Cardiac septum (tissue), 1 donor: ENCODE results near the gene DDX50. TPM values are rescaled to one million over a fixed set of nuclear protein-coding genes. Genes with fewer than 3 reads are reported as not detected.
A peak's percentile ranks its signal among the peaks of the same experiment; 100 is the strongest.
"Not testable (repeated sequence)": the region's sequence is repeated elsewhere in the genome, so short reads cannot be mapped to it uniquely, and the experiment has no call there.

Source experiments
- DNase-seq: peaks from one replicate; pipeline ENCODE4 v3.0.0-alpha.2; 2020; ENCODE audit warnings: low spot score
- intact Hi-C: fragments of 100-400 bp; cut with DNase I; formaldehyde crosslinking; loops from one replicate; pipeline ENCODE4 v1.14.0; 2022
- total RNA-seq: library from RNA; stranded (reverse); fragmentation: NEBNext Ultra II Directional; extraction: Animal tissue kit (Norgen Biotek cat#: 25700); gene quantifications from one replicate; pipeline ENCODE4 v1.2.1, GENCODE V29; 2021
- donor health status: DM: no; HTN: no; CAD: no.

The DDX50 gene
- total RNA-seq, 1 donor from 2014 or later, result 26.7 TPM

DNA sequence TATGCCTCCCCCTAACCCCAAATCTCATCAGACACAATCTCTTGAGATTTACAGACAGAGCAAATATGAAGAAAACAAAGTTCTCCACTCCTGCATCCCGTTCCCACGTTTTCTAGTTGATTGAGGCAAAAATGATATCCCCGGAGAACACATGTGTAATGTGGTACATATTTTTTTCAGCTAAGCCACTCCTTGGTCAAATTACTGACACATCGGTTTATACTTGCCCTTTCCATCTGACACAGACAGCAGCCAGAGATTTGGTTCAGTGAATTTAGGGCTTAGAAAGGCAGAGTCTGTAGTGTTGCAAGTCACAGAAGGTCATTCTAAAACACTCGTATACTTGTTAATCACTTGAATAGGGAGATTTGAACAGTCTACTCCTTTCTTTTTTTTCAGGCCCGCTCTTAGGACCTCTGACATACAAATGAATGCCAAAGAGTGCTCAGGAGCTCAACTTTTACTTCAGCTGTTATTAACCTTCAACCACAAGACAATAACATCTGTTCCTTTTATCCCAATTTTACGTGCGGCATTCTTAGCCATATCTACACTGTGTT is 1.8 kb upstream of the DDX50 start:
- no peak for DNase-seq
- intact Hi-C loops, result loop anchor here (10.0 kb wide), 2 partner anchors 104 to 344 kb away; no protein-coding TSS in a partner anchor

DNA sequence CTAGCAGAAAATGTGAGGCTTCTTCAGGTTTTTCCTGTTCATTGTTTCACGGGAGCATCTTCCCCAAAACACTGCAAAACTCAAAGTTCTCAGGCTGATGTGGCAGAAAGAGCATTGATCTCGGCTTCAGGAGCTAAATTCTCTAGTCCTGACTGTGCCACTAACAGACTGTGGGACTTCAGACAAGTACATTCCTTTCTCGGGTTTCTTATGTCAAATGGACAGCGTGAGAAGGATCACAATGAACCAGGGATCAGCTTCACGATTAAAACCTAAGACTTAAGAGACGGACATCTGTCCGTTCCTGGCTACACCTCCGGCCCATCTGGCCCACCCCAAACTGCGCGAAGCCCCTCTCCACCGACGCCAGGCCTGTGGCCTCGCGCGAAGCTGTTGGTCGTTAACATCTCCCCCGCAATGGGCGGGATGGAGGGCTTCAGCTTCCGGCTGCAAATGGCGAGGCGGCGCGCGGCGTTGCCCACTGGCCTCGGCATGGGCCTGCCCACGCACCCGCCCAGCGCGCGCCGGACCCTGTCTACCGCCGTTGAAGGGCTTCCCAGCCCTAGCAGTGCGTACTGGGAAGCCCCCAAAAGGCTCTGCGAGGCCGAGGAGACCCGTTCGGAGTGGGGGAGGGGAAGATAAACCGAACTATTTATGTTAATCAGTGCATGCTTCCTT is 549 bp upstream of the DDX50 start:
- DNase-seq, result no peak
- intact Hi-C loops, result no loop called here

DNA sequence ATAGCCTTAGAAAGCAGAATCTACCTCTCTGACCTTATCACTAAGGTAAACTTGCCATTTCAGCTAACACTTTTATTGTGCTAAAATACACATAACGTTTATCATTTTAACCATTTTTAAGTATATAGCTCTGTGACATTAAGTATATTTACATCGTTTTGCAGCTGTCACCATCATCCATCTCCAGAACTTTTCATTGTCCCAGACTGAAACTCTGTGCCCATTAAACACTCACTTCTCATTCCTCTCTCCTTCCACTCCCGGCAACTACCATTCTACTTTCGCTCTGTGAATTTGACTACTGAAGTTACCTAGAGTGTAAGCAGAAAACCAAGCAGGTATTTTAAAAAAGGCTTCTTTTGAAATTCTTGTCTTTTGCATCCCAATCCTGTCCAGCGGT is 1.3 kb downstream of the DDX50 start:
- DNase-seq, result no peak
- intact Hi-C loops, result no loop called here

DNA sequence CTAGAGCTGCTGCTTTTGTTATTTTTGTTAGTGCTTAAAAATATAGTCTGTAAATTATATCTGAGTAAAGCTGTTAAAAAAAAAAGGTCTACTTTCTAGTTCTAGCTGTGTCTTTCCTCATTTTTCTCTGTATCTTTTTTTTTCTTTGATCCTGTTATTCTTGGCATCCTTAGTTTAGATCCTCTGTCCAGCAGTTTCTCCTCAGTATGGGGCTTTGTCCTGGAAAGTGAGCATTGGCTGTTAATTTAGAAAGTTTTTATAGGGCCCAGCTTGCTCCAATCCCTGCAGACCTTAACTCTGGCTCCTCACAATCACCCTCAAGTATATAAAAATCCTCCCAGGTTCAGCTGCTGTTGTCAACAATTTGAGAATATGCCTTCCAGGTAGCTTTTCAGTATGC is 23.5 kb downstream of the DDX50 start:
- intact Hi-C loops, result no loop called here
- DNase-seq, result no peak

DNA sequence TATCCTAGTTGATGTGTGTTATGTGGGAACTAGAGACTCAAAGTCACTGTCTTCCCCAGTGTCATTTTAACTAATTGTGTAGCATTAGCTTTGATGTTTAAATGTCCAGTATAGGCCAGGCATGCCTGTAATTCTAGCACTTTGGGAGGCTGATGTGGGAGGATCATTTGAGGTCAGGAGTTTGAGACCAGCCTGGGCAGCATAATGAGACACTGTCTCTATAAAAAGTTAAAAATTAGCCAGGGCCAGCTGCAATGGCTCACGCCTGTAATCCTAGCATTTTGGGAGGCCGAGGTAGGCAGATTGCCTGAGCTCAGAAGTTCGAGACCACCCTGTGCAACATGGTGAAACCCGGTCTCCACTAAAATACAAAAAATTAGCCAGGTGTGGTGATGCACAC is 24.4 kb downstream of the DDX50 start:
- intact Hi-C loops, result no loop called here
- DNase-seq, result no peak

DNA sequence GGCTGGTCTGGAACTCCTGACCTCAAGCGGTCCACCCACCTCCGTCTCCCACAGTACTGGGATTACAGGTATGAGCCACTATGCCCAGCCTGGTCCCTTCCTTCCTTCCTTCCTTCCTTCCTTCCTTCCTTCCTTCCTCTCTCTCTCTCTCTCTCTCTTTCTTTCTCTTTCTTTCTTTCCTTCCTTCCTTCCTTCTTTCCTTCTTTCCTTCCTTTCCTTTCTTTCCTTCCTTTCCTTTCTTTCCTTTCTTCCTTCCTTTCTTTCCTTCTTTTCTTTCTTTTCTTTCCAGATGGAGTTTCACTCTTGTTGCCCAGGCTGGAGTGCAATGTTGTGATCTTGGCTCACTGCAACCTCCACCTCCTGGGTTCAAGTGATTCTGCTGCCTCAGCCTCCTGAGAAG is 28.0 kb downstream of the DDX50 start:
- DNase-seq, intact Hi-C loops: not testable (repeated sequence)

DNA sequence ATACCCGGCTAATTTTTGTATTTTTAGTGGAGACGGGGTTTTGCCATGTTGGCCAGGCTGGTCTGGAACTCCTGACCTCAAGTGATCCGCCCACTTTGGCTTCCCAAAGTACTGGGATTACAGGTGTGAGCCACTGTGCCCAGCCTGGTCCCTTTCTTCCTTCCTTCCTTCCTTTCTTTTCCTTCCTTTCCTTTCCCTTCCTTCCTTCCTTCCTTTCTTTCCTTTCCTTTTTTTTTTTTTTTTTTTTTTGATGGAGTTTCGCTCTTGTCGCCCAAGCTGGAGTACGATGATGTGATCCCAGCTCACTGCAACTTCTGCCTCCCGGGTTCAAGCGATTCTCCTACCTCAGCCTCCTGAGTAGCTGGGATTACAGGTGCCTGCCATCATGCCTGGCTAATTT is 28.8 kb downstream of the DDX50 start:
- DNase-seq, intact Hi-C loops: not testable (repeated sequence)

DNA sequence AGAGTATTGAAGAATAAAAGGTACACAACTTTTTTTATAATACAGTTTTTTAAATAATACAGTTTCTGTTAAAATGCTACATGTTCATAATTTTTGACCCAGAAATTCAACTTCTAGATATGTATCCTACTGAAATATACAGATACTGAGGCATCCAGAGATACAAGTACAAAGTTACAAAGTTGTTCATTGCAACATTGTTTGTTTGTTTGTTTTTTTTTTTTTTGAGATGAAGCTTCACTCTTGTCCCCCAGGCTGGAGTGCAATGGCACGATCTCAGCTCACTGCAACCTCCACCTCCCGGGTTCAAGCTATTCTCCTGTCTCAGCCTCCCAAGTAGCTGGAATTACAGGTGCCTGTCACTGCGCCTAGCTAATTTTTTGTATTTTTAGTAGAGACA is 31.7 kb downstream of the DDX50 start:
- intact Hi-C loops, DNase-seq: not testable (repeated sequence)

DNA sequence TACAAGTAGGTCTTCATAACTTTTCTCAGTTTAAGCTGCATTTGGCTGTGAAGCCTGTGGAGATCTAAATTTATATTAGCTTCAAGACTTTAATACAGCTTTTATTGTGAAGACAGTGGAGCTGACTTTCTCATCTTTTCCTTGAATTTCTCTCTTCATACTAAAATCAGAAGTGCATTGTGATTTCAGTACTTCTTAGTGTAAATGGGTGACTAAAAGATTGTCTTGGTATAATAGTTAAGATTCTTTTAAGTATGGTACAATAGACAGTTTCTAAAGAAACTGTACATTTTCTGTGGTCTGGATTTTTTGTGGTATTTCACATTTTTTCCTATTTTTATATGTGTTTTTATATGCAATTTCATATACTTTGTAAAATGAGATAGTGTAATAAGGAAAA is 33.9 kb downstream of the DDX50 start:
- intact Hi-C loops, result no loop called here
- no peak for DNase-seq

DNA sequence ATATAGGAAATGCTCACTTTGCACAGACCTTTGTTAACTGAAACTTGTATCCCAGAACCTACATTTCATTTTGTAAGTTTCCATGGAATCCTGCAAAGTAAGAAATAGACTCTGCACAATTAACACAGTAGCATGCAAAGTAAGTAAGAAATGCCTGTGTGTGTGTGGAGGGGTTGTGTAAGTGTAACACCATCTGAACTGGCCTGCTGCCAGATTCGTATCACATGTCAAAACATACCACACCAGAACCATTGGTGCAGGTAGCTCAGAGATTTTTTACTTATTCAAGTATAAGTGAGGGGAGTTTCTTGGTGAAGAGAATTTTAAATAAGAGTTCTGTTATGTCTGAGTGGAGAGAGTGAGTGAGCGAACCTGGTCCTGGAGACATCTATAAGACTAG is 37.0 kb downstream of the DDX50 start:
- intact Hi-C loops, result no loop called here
- no peak for DNase-seq

DNA sequence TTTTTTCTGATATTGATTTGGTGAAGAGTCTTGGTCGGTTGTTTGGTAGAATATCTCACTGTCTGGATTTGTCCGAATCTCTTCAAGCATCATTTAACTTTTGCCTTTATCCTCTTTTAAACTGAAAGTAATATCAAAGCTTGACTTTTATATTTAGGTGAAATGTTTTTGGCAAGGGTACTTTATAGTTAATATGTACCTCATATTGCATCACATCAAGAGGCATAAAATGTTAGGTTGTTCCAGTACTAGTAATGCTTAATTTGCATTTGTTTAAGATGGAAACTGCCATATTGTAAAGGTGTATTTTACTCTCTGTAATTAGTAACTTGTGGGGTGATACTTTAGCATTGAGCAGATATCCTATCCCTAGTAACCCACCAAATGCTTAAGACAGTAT is 37.8 kb downstream of the DDX50 start:
- intact Hi-C loops, result no loop called here
- no peak for DNase-seq

DNA sequence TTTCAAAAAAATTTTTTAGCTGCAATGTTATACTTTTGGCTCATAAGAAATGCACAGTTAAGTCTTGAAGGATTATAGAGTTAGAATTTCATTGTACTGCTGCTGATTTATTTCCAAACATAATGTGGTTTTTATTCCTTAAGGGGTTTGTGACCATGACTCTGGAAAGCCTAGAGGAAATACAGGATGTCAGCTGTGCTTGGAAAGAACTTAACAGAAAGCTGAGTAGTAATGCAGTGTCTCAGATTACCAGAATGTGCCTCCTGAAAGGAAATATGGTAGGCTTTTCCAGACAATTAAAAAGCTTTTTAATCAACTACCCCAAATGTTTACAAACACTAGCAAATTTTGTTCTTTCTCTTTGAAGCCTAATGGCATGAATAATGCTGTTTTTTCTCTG is 39.8 kb downstream of the DDX50 start:
- DNase-seq, intact Hi-C loops: not testable (repeated sequence)

DNA sequence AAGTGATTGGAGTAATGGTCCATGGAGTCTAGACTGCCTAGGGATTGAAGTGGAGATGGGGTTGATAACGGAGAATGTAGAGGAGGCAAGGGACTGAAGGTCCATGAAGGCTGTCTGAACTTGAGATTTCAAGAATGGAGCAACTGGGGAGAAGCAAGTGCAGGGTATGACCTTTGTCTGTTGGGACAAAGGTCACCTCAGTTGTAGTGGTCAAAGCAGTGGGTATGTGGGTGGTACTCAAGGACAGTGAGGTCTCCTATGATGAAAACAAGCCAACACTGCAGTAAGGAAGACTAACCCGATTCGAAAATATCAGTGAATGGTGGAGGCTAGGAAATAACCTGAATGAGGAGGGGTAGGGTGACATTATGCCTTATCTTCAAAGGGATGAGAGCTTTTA is 49.5 kb downstream of the DDX50 start:
- no peak for DNase-seq
- intact Hi-C loops, result no loop called here

DNA sequence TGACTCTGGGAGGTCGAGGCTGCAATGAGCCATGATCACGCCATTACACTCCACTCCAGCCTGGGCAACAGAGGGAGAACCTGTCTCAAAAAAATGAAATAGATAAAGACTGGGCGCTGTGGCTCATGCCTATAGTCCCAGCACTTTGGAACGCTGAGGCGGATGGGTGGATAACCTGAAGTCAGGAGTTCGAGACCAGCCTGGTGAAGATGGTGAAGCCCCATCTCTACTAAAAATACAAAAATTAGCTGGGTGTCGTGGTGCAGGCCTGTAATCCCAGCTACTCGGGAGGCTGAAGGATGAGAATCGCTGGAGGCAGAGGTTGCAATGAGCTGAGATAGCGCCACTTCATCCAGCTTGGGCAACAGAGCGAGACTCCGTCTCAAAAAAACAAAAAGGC is 53.8 kb downstream of the DDX50 start:
- no peak for DNase-seq
- intact Hi-C loops, result loop anchor here (1.0 kb wide), 1 partner anchor 138 kb away; no protein-coding TSS in a partner anchor

DNA sequence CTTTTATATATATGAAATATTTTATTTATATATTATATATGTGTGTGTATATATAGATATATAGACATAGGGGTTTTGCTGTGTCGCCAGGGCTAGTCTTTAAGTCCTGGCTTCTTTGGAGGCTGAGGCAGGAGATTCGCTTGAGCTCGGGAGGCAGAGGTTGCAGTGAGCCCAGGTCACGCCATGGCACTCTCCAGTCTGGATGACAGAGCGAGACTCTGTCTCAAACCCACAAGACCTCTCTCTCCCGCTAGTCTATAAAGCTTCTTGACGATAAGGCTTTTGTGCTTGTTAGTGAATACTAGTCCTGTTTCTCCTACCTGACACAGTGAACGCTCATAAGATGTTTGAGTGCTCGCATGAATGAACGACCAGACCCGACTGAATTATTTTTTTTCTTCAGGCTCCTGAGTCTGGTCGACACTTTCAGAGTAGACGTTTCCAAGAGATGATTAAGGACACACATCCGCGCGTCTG is 54.3 kb downstream of the DDX50 start:
- intact Hi-C loops, result loop anchor here (1.0 kb wide), 1 partner anchor 138 kb away; no protein-coding TSS in a partner anchor
- DNase-seq, result no peak

DNA sequence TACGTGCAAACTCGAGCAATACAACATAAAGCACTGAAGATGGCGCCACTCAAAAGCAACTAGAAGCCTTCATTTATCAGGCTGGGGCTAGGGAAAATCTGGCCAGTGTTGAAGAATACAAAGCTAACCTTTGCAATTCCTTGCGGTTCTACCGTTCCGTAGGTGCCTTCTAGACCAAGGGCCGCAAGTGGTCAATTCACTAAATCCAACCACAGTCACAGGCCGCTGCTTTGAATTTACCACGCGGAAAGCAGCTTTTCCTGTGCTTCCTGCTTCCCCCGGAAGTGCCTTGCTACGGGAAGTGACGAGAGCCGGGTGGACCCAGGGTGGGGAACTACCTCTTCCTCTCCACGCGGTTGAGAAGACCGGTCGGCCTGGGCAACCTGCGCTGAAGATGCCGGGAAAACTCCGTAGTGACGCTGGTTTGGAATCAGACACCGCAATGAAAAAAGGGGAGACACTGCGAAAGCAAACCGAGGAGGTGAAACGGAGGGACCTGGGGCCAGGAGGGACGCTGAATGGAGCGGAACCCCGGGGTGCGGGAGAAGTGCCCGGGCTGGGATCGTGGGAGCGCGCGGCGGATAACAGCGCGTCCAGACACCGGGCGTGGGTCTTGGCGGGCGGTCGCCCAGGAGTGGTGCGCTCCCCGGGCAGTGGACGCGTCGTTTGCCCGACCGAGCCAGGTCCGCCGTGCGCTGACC is 54.9 kb downstream of the DDX50 start, which contains the start of gene DDX21:
DDX21 (plus strand) TSS at position 339 of the 701 bp plus-strand sequence; CDS start at position 395, 56 bp downstream.
- DNase-seq, result peak; percentile 96
- intact Hi-C loops, result loop anchor here (1.0 kb wide), 1 partner anchor 137 kb away; no protein-coding TSS in a partner anchor

DNA sequence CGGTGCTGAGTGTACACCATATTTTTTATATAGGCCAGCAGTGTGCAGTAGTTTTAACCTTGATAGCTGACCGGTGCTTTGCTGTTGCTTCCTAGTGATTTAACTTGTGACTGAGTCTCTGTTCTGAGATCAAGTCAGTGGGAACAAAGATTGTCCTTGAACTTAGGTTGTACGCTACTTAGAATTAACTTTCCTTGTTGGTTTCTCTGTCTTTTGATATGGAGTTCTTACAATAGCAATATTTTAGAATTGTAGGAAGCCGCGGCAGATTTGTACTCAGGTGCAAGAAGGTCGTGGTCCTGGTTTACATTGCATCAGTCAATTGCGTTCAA is 56.1 kb downstream of the DDX50 start:
- intact Hi-C loops, result no loop called here
- DNase-seq, result no peak

DNA sequence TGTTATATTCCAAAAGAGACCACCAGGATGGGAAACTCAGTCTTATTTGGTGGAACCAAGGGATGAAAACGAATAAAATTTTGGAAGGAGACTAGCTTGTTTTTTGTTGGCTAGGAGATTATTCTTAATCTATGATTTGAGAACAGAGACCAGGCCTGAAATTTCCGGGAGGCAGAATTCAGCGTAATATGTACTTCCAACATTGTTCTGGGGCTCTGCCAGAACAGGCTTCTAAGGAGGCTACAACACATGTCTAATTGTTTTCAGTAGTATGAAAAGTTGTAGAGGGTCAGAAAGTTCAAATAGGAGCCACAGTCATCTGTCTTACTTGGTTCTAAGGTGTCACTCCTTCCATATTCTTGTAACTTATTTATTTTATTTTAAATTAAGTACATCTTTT is 56.5 kb downstream of the DDX50 start:
- DNase-seq, result no peak
- intact Hi-C loops, result no loop called here

DNA sequence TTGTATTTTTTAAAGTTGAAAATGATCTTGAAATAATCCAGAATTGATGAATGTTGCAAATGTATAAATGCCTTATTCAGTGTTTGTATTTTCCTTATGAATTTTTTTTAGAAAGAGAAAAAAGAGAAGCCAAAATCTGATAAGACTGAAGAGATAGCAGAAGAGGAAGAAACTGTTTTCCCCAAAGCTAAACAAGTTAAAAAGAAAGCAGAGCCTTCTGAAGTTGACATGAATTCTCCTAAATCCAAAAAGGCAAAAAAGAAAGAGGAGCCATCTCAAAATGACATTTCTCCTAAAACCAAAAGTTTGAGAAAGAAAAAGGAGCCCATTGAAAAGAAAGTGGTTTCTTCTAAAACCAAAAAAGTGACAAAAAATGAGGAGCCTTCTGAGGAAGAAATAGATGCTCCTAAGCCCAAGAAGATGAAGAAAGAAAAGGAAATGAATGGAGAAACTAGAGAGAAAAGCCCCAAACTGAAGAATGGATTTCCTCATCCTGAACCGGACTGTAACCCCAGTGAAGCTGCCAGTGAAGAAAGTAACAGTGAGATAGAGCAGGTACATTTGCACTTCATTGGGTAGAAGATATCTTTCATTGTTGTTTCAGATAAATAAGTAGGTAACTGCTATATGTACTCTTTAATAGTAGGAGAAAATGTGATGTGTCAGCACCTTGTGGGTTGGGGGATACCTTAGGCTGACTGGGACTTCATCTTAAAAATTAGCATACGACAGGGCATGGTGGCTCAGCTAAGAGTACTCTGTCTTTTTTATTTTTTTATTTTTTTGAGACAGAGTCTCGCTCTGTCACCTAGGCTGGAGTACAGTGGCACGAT is 58.8 kb downstream of the DDX50 start:
- intact Hi-C loops, result no loop called here
- no peak for DNase-seq

DNA sequence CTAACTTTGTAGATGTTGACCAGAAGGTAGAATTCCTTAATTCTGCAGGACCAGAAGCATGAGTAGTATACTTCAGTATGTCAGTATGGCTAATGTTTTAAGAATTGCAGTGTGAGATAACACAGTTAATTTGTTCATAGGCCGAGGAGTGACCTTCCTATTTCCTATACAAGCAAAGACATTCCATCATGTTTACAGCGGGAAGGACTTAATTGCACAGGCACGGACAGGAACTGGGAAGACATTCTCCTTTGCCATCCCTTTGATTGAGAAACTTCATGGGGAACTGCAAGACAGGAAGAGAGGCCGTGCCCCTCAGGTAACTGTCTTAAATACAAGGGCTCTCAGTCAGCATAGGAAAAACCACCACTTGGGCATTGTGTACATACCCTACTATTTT is 62.0 kb downstream of the DDX50 start:
- intact Hi-C loops, result no loop called here
- no peak for DNase-seq
